HepG2 (cell line): ENCODE results near the gene ADAMTSL3.

Experiments
- CBX1 ChIP-seq: IDR thresholded peaks from one replicate; pipeline ENCODE4 v1.6.1; 2016; ENCODE audit warnings: antibody characterized with exemption, low read depth
- EP300 ChIP-seq, 3 experiments: sonication (generic) in 1 of 3; formaldehyde crosslinking in 1 of 3; IDR thresholded peaks; 2 replicates each; pipeline versions ENCODE4 v1.5.1 to v1.6.1; 2011 to 2020; ENCODE audit warnings: low read depth in 2 of 3, low read length in 2 of 3, borderline replicate concordance in 1 of 3, improper control_type of control experiment in 1 of 3, mild to moderate bottlenecking in 1 of 3, missing genetic modification reagents in 1 of 3, moderate library complexity in 1 of 3
- MATR3 ChIP-seq: sonication (generic); formaldehyde crosslinking; IDR thresholded peaks from 2 replicates; pipeline ENCODE4 v1.4.0; 2020; ENCODE audit warnings: missing genetic modification reagents
- POLR2A ChIP-seq, 2 experiments: IDR thresholded peaks; 2 replicates each; pipeline ENCODE4 v1.6.1; 2011; ENCODE audit warnings: low read depth in 2 of 2, low read length in 2 of 2, mild to moderate bottlenecking in 1 of 2, moderate library complexity in 1 of 2; ENCODE audit not compliant: insufficient read depth in 1 of 2
- TBL1XR1 ChIP-seq: fragments of 150-350 bp; IDR thresholded peaks from 2 replicates; pipeline ENCODE4 v1.6.1; 2014; ENCODE audit warnings: borderline replicate concordance, low read length; ENCODE audit not compliant: partially characterized antibody
- THRA ChIP-seq: sonication (generic); formaldehyde crosslinking; IDR thresholded peaks from 2 replicates; pipeline ENCODE4 v1.4.0; 2020; ENCODE audit warnings: missing genetic modification reagents, borderline replicate concordance
- ZBTB7A ChIP-seq: sonication (generic); formaldehyde crosslinking; IDR thresholded peaks from 2 replicates; pipeline ENCODE4 v1.8.0; 2022; ENCODE audit warnings: mild to moderate bottlenecking, missing genetic modification reagents
- ZNF362 ChIP-seq: sonication (generic); formaldehyde crosslinking; IDR thresholded peaks from 2 replicates; pipeline ENCODE4 v1.4.0; 2020; ENCODE audit warnings: missing genetic modification reagents, mild to moderate bottlenecking, borderline replicate concordance
- ZNF589 ChIP-seq: sonication (generic); formaldehyde crosslinking; conservative IDR thresholded peaks from 2 replicates; pipeline ENCODE4 v1.8.0; 2022; ENCODE audit warnings: mild to moderate bottlenecking, moderate library complexity, missing genetic modification reagents
- ZNF597 ChIP-seq: sonication (generic); formaldehyde crosslinking; IDR thresholded peaks from 2 replicates; pipeline ENCODE4 v1.5.0; 2020; ENCODE audit warnings: missing genetic modification reagents
- ZNF646 ChIP-seq: sonication (generic); formaldehyde crosslinking; IDR thresholded peaks from 2 replicates; pipeline ENCODE4 v1.9.0; 2021; ENCODE audit warnings: mild to moderate bottlenecking, missing genetic modification reagents

GRCh38 chr15:84003791-84004503, 350.0 kb downstream of the ADAMTSL3 start:
- TF ChIP-seq ZNF589 = no peak
- TF ChIP-seq THRA (CRISPR knock-in tag) = no peak
- TF ChIP-seq POLR2A (IDR thresholded peaks at IDR 0.05; ENCODE audit: insufficient read depth in 1 of 2, low read depth in 2 of 2, low read length in 2 of 2) = no peak
- no peak for TF ChIP-seq TBL1XR1
- TF ChIP-seq ZNF362 (CRISPR knock-in tag) = no peak
- no peak for TF ChIP-seq MATR3 (CRISPR knock-in tag)
- no peak for TF ChIP-seq ZBTB7A
- no peak for TF ChIP-seq CBX1
- TF ChIP-seq ZNF646 (CRISPR knock-in tag) = no peak
- no peak for TF ChIP-seq EP300 (IDR thresholded peaks at IDR 0.05; ENCODE audit: low read depth in 2 of 2, low read length in 2 of 2)
- TF ChIP-seq EP300 (CRISPR knock-in tag; IDR thresholded peaks at IDR 0.05; ENCODE audit: borderline replicate concordance) = no peak
- TF ChIP-seq ZNF597 (CRISPR knock-in tag) = no peak
